HEK293 (cell line): ENCODE measurements around the gene HIPK2.

ENCODE experiments used
- SCRT2 ChIP-seq: fragments of 450-650 bp; formaldehyde crosslinking; IDR thresholded peaks from 2 replicates; pipeline ENCODE4 v1.5.1; 2016; ENCODE audit warnings: missing biosample characterization, missing genetic modification characterization
- TF ChIP-seq, protein P1 (sequence below): fragments of 450-650 bp; formaldehyde crosslinking; IDR thresholded peaks from 2 replicates; pipeline ENCODE4 v1.5.1; 2016; ENCODE audit warnings: missing biosample characterization, missing genetic modification characterization

DNA sequence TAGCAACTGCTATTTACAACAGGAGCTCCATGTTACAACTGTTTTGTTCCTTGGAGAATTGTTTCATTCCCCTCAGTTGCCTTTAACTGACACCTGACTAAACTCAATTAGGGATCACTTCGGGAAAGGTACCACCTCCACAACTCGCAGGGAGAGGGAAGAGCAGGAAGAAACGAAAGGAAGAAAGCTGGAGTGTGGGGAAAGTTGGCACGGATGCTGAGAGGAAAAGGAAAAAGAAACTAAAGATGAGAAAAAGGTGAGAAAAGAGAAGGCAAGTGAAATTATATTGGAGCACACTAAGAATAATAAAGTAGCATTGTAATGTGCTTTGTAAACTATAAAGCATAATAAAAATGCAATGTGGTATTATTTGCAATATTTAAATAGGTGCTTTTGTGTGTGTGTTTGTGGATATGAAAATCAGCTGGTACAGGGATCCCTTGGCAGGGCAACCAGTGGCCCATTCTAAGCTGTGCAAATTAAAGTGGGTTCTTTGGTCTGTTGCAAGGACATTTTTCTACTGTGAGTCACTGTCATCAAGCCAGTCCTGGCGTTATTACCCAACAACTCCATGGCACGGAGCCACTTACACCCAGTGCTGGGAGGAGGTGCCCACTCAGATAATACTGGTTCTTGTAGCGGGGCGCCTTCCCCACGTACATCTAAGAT, 45.9 kb downstream of the HIPK2 start:
- TF ChIP-seq, protein P1, sequence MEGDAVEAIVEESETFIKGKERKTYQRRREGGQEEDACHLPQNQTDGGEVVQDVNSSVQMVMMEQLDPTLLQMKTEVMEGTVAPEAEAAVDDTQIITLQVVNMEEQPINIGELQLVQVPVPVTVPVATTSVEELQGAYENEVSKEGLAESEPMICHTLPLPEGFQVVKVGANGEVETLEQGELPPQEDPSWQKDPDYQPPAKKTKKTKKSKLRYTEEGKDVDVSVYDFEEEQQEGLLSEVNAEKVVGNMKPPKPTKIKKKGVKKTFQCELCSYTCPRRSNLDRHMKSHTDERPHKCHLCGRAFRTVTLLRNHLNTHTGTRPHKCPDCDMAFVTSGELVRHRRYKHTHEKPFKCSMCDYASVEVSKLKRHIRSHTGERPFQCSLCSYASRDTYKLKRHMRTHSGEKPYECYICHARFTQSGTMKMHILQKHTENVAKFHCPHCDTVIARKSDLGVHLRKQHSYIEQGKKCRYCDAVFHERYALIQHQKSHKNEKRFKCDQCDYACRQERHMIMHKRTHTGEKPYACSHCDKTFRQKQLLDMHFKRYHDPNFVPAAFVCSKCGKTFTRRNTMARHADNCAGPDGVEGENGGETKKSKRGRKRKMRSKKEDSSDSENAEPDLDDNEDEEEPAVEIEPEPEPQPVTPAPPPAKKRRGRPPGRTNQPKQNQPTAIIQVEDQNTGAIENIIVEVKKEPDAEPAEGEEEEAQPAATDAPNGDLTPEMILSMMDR (tag by site-specific recombination): no peak
- TF ChIP-seq SCRT2 (tag by site-specific recombination): peak; percentile 92
